ENCODE data around the gene PSMB2.

Gene PSMB2

DNA sequence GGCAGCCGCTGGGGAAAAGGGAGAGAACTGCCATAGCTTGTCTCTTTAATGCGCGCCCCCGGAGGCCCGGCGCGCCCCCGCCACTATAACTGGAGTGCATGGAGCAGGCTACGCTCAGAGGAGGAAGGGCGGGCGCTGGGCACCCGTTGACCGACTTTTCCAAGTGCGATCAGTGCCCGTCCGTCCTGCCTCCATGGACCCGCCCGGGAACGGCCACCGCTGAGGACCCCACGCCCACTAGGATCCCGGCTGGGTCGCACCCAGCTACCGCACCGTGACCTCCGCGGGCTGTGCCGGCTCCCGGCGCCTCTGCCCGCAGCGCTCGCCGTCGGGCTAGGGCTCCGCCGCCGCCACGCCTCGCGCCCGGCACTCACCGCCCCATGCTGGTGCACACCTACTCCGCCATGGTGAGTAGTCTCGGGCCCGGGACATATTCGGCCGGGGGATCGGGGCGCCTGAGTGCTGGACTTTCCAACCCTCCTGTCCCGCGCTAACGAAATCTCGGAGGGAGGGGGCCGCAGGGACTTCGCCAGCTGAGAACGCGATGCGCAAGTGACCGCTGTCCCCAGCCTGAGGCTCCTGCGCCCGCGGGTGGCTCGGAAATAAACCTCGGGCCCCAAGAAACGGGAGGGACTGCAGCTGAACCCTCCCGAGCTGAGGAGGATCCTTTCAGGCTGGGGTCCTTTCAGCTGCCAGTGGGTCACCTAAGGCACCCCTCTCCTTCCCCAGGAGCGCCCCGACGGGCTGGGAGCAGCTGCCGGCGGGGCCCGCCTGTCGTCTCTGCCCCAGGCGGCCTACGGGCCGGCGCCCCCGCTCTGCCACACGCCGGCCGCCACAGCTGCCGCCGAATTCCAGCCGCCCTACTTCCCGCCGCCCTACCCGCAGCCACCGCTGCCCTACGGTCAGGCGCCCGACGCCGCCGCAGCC is 67.9 kb downstream of the PSMB2 start, which contains the start of gene TFAP2E:
Gene TFAP2E, plus strand, starts transcription at position 117 of the 927 bp plus-strand sequence. Its CDS starts 264 bp downstream, at position 381.
- DNase-seq (ENCODE audit: low read depth in 1 of 2, low spot score in 1 of 2): no peak

DNA sequence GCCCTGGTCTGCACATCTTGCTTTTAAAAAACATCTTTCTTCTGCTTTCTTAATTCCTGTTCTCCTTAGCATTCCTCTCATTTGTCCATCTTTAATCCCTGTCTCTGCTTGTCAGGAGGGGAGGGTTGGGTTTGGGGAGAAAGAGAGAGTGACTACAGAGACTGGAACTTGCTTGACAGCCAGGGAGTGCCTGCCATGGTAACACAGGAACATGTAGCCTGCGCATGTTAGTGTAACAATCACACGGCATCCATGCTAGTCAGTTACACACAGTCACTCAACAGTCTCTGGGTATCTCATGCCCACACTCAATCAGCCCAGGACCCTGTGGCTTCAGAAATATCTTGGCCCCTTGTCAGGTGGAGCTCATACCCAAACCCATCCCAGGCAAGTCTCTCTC is 69.0 kb downstream of the PSMB2 start:
- no peak for DNase-seq (ENCODE audit: low read depth in 1 of 2, low spot score in 1 of 2)

DNA sequence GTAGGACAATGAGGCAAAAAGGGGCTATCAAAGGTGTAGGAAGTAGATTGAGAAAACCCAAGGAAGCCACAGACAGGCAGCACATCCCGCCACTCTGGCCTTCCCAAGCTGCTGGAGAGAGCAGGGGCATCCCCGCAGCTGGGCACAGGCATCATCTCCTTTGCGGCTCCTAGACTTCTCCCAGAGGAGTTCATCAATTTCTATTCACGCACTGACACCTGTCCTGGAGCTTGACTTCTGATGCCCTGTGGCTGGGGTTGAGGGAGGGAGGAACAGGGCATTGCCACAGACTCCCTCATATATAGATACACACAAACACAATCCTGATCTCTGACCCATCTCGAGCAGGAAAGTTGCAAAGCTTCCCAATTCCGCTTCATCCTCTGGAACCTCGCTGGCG is 70.1 kb downstream of the PSMB2 start:
- DNase-seq (ENCODE audit: low read depth in 1 of 2, low spot score in 1 of 2): no peak

DNA sequence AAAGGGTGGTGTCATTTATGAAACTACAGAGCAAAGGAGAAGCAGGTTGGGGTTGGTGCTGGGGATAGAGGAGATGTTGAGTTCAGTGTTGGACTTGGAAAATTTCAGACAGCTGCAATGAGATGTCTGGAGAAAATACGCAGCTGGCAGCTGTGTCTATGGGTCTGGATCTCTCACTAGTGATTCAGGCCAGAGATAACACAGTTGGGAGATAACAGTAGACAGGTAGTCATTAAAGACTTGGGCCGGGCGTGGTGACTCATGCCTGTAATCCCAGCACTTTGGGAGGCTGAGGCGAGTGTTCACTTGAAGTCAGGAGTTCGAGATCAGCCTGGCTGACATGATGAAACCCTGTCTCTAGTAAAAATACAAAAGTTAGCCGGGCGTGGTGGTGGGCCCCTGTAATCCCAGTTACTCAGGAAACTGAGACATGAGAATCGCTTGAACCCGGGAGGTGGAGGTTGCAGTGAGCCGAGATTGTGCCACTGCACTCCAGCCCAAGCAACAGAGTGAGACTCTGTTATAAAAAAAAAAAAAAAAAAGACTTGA is 70.7 kb downstream of the PSMB2 start:
- DNase-seq (ENCODE audit: low read depth in 1 of 2, low spot score in 1 of 2): no peak

DNA sequence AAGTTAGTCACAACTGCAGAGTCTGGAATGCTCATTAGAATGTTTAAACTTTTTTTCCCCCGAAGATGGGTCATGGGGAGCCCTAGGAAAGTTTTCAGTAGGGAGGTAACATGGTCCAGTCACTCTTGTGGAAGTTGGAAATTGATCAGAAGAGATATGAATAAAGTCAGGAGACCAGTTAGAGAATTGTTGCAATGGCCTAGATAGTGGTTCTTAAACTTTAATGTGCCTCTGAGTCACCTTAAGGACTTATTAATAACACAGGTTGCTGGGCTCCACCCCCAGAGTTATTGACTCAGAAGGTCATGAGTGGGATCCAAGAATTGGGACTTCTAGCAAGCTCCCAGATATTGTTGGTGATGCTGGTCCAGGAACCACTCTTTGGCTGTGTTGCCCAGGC is 71.4 kb downstream of the PSMB2 start:
- DNase-seq (ENCODE audit: low read depth in 1 of 2, low spot score in 1 of 2): no peak

DNA sequence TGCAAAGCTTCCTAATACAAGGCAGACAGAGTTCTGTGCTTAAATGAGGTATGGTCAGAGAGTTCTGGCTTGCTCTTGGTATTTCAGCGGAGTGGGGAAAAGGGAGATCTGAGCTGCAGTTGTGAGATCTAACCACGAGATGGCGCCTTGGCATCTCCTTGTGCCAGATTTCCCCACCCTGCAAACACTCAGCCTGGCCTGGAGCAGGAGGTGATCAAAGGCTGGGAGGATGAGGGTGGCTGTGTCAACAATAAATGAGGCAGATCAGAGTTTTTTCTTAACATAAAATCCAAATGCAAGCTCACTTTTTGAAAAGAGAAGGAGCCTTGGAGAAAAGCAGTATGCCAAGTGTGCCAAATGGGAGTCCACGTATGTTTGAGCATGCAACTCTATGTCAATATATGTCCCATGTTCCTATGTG is 72.3 kb downstream of the PSMB2 start:
- DNase-seq (ENCODE audit: low read depth in 1 of 2, low spot score in 1 of 2): peak in 1 of 2 donors; percentile 59

DNA sequence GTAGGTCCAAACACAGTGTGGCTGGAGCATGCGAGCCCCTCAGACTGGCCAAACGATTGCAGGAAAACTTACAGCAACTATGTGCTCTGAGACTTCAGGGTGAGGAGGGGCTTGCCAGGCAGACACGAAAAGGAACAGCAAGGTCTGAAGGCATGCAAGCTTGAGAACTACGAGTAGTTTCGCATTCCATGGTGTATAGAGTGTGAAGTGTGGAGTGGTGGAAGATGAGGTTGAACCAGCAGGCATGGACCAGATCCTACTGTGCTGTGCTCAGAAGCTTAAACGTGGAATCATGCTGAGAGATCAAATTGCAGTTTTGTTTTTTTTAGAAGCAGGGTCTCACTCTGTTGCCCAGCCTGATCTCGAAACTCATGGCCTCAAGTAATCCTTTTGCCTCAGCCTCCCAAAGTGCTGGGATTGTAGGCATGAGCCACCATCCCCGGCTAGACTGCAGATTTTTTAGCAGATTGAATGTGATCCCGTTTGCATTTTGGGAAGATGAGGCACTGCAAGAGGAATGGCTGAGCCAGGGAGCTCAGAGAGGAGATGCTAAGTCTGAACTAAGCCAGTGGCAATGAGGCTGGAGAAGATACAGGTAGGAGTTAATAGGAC is 73.3 kb downstream of the PSMB2 start:
- no peak for DNase-seq (ENCODE audit: low read depth in 1 of 2, low spot score in 1 of 2)

DNA sequence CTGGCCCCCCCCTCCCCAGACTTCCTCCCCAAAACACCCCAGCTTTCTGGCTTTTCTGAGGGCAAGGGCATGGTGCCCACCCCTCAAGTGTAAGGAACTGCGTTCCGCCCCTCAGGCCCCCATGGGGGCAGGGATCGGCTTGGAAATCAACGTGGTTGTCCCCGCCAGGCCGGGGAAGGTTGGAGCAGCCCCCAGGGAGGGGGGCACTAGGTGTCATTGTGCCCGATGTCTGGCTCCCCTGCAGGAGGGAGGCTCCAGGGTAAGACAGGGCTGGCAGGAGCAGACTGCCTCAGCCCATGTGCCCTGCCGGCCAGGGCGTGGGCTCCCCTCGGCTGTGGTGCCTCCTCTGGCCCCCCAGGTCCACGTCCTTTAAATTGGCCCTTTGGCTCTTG is 75.6 kb downstream of the PSMB2 start:
- DNase-seq (ENCODE audit: low read depth in 1 of 2, low spot score in 1 of 2): no peak

DNA sequence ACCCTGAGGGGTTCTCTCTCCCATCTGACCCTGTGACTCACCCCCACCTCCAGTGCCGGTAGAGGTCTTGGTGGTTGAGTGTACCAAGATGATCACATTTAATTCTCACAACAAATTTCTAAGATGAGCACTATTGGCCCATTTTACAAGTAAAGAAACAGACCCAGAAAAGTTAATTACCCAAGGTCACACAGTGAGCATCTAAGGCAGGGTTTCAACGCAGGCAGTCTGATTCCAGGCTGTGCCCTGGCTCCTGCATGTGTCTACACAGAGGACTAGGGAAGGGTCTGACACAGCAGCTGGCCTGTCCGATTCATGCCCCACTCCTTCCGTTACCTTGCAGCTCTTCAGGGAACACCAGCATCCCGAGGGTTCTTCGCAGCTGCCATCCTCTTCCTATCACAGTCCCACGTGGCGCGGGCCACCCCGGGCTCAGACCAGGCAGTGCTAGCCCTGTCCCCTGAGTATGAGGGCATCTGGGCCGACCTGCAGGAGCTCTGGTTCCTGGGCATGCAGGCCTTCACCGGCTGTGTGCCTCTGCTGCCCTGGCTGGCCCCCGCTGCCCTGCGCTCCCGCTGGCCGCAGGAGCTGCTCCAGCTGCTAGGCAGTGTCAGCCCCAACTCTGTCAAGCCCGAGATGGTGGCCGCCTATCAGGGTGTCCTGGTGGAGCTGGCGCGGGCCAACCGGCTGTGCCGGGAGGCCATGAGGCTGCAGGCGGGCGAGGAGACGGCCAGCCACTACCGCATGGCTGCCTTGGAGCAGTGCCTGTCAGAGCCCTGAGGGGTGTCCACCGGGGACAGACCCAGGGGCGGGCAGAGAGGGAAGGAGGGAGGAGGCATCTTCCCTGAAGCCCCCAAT is 76.2 kb downstream of the PSMB2 start:
- no peak for DNase-seq (ENCODE audit: low read depth in 1 of 2, low spot score in 1 of 2)

DNA sequence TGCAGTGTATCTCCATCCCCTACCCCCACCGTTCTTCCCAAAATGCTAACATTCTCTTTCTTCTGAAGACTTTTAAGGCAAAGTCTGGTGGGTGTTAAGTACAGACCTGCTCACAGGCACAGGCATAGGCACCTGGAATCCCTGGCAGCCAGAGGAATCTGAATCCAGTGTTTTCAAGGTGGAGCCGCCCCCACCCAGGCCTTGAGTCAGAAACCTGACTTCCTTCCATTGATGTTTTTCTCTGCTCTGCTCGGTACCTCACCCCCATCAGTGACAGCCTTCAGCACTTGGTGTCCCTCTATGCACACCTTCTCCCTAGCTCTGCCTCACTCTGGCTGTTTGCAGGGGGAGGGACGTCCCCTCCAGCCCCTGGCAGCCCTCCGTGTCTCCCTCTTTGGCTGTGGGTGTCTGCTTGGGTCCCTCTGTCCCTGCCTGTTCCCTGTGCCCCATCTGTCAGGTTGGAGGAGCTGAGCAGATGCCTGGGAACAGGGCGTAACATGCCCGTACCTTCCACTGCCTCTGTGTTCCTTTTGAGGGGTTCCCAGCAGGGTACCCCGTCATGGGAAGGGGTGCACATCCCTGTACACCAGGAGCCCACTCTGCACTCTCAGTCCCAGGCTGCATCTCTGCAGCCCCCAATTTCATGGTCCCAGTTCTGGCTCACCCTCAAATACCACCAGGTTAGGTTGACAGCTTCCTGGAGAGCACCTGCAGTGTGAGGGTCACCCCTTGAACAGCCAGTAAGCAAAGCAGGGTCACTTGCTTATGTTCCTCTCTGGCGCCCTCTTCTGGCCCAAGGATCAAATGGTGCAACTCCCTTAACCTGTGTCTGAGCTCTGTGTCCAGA is 77.1 kb downstream of the PSMB2 start:
- peak; percentile 57 to 73 for DNase-seq (ENCODE audit: low read depth in 1 of 2, low spot score in 1 of 2)

DNA sequence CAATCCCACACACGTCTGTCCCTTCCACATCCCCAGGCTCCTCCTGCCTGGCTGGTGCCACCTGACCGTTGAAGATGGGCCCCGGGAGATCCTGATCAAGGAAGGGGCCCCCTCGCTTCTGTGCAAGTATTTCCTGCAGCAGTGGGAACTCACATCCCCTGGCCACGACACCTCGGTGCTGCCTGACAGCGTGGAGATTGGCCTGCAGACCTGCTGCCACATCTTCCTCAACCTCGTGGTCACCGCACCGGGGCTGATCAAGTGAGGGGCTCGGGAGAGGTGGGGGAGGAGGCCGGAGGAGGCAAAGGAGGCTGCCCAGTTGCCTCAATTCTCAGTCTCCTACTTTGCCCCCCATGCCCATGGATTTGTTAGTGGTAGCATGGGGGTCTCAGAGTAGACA is 78.2 kb downstream of the PSMB2 start:
- DNase-seq (ENCODE audit: low read depth in 1 of 2, low spot score in 1 of 2): no peak

DNA sequence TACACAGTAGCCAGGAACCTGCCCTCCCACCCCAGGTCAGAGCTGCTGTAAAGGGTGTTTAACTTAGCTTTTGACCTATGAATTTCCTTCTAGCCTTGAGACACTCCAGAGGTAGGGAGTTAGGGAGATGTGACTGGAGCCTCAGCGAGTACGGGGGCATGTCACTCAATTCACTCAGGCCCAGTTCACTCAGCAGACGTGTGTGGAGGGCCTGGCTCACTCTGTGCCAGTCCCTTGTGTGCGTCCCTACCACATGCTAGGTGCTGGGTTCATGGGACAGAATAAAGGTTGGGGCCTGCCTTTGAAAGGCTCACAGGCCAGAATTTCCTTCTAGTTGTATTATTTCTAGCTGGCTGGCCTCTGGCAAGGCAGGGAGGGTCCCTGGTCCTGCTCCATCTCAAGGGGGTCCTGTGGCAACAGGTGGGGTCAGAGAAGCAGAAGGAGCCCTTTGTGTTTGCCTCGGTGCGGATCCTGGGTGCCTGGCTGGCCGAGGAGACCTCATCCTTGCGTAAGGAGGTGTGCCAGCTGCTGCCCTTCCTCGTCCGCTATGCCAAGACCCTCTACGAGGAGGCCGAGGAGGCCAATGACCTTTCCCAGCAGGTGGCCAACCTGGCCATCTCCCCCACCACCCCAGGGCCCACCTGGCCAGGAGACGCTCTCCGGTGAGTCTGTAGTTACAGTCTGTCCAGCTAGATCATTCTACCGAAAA is 79.2 kb downstream of the PSMB2 start:
- DNase-seq (ENCODE audit: low read depth in 1 of 2, low spot score in 1 of 2): no peak

DNA sequence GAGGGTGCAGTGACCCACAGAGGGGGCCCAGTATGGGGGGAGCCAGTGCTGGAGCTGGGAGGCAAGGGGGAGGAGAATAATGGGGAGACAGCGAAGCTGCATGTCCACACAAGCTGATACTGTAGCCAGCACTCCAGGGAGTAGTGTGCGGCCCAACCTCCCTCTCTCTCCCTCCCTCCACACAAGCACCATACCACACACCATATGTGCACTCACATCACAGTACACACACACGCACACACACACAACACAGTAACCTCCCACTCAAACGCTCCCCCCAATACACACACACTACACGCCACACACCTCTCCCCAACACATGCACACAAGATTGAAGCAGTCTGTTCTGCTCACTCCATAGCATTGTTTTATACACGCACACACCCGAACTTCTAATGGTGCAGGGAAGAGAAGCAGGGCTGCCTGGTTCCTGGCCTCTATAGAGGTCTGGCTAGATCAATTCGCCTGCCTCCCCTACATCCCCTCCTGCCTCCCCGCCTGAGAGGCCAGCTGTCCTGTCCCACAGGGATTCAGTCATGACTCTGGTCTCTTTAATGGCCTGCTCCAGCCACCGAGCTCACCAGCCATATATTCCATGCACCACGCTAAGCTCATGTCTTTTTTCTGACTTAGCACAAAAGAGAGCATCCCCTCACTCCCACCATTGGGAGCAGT is 79.9 kb downstream of the PSMB2 start:
- no peak for DNase-seq (ENCODE audit: low read depth in 1 of 2, low spot score in 1 of 2)

DNA sequence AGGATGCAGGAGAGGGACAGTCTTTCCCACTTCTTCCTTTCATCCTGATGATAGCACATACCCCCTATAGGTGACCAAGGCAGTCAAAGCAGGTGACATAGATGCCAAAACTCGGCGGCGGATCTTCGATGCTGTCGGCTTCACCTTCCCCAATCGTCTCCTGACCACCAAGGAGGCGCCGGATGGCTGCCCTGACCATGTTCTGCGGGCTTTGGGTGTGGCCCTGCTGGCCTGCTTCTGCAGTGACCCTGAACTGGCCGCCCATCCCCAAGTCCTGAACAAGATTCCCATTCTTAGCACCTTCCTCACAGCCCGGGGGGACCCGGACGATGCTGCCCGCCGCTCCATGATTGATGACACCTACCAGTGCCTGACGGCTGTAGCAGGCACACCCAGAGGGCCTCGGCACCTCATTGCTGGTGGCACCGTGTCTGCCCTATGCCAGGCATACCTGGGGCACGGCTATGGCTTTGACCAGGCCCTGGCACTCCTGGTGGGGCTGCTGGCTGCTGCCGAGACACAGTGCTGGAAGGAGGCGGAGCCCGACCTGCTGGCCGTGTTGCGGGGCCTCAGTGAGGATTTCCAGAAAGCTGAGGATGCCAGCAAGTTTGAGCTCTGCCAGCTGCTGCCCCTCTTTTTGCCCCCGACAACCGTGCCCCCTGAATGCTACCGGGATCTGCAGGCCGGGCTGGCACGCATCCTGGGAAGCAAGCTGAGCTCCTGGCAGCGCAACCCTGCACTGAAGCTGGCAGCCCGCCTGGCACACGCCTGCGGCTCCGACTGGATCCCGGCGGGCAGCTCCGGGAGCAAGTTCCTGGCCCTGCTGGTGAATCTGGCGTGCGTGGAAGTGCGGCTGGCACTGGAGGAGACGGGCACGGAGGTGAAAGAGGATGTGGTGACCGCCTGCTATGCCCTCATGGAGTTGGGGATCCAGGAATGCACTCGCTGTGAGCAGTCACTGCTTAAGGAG is 80.8 kb downstream of the PSMB2 start:
- no peak for DNase-seq (ENCODE audit: low read depth in 1 of 2, low spot score in 1 of 2)

DNA sequence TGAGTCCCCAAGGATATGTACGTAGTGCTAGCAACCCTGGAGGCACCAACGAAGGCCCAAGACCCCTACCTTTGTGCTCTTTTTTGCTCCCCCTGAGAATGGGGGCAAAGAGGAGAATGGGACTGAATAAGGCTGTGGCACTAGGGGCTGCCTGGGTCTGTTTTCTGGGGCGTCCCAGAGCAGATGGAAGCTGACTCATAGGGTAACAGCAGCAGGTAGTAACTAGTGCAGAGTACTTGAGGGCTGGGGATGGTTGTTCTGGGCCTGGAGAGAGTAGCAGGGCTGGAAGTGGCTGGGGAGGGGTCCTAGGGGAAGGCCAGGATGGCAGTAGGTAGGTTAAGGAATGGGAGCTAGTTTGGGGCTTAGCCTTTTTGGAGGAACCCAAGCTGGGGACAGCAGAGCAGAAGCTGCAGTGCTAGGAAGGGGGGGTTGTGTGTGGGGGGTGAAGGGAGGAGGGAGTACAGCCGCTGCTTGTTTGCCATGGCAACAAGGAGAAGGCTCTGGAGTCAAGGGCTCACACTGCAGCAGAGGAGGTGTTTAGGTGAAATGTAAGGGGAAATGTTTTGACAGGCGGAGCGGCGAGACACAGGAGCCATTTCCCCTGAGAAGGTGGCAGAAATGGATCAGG is 81.9 kb downstream of the PSMB2 start:
- no peak for DNase-seq (ENCODE audit: low read depth in 1 of 2, low spot score in 1 of 2)

DNA sequence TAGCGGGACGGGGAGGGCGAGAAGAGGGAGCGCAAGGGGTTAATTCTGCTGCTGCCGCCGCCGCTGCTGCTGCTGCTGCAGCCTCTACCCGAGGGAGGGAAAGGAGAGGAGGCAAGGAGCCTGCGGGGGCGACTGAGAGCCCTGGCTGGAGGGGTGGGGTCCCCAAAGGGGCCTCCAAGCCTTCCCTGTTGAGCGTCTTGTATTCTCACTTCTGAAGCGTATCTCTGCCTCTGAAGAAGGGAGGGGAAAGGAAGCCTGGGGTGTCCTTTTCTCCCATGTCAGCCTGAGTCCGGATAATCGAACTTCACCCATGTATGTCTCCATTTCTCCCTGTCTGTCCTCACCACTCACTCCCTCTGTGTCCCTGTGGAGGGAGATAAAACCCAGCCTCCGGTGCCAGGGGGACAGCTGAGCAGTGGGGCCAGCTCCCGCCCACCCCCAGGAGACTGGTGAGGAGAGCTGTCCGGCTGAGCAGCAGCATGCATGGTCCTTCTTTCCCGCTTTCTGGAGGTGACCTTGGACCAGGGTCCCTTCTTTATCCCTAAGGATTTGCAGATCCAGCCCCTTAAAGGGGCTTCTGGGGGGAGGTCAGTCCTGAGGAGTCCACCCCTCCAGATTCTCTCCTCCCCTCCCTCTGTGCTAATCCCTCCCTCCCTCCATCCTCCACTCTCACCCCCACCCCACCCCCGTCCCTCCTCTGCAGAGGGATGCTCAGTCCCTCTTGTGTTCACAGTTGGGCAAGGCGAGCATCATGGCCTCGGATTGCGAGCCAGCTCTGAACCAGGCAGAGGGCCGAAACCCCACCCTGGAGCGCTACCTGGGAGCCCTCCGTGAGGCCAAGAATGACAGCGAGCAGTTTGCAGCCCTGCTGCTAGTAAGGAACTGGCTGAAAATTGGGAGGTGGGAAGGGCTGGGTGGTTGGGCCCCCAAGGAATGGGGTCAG is 82.7 kb downstream of the PSMB2 start:
- DNase-seq (ENCODE audit: low read depth in 1 of 2, low spot score in 1 of 2): no peak

Measured in activated CD4-positive, alpha-beta T cell treated with anti-CD3 and anti-CD28 coated beads, Interleukin-2, amount 50 U/mL, for 24 hours (primary cell).